Caki2 (cell line): ENCODE data around the gene PARD3. TPM values are rescaled to one million over a fixed set of nuclear protein-coding genes. Genes with fewer than 3 reads are reported as not detected.
"Not testable (repeated sequence)": the region's sequence is repeated elsewhere in the genome, so short reads cannot be mapped to it uniquely, and the experiment has no call there.

Source experiments
- DNase-seq: peaks from one replicate; pipeline ENCODE4 v3.0.0-alpha.2; 2015; ENCODE audit warnings: low read depth
- in situ Hi-C: cut with HindIII; loops from 2 replicates; pipeline ENCODE4 v1.10.0; 2016; ENCODE audit warnings: low sequenced_read_pairs, low pct_unique_long_range_greater_than_20kb, mixed read lengths
- total RNA-seq: library from RNA; depleted of rRNA; stranded (reverse); fragments of >200 nt; shearing (Covaris generic); gene quantifications from 2 replicates; pipeline ENCODE4 v1.2.3, GENCODE V29; 2014; ENCODE audit warnings: low replicate concordance; rRNA removed

Gene PARD3
- 237 and 254 TPM in 2 replicates for total RNA-seq

GRCh38 chr10:34815185-34816084 is at the start of gene PARD3:
Gene PARD3 (minus strand): TSS chr10:34815296. CDS start chr10:34814995, 301 bp downstream.
- DNase-seq = peak; percentile 60
- in situ Hi-C loops = no loop called here

GRCh38 chr10:34864149-34865067 is 49.3 kb upstream of the PARD3 start:
- in situ Hi-C loops = no loop called here
- no peak for DNase-seq

GRCh38 chr10:34862892-34863291 is 47.8 kb upstream of the PARD3 start:
- in situ Hi-C loops = no loop called here
- DNase-seq = no peak

GRCh38 chr10:34861293-34862021 is 46.4 kb upstream of the PARD3 start:
- in situ Hi-C loops = no loop called here

GRCh38 chr10:34859170-34859569 is 44.1 kb upstream of the PARD3 start:
- DNase-seq = no peak
- in situ Hi-C loops = no loop called here

More at GRCh38 chr10:34861293-34862021, 46.4 kb upstream of the PARD3 start:
- DNase-seq = no peak

- DNase-seq = no peak
- in situ Hi-C loops = no loop called here
Observed at GRCh38 chr10:34858003-34858402, 42.9 kb upstream of the PARD3 start.

- in situ Hi-C loops = no loop called here
- no peak for DNase-seq
Observed at GRCh38 chr10:34854147-34854601, 39.1 kb upstream of the PARD3 start.

GRCh38 chr10:34853357-34853756 is 38.3 kb upstream of the PARD3 start:
- in situ Hi-C loops = no loop called here

GRCh38 chr10:34850558-34850957 is 35.5 kb upstream of the PARD3 start:
- in situ Hi-C loops = no loop called here
- DNase-seq = no peak

More at GRCh38 chr10:34853357-34853756, 38.3 kb upstream of the PARD3 start:
- DNase-seq = no peak

- DNase-seq = no peak
- in situ Hi-C loops = no loop called here
Observed at GRCh38 chr10:34850036-34850435, 34.9 kb upstream of the PARD3 start.

GRCh38 chr10:34845070-34845469 is 30.0 kb upstream of the PARD3 start:
- in situ Hi-C loops = no loop called here
- DNase-seq = no peak

GRCh38 chr10:34844448-34844847 is 29.4 kb upstream of the PARD3 start:
- DNase-seq = no peak

GRCh38 chr10:34843470-34843869 is 28.4 kb upstream of the PARD3 start:
- DNase-seq, in situ Hi-C loops: not testable (repeated sequence)

More at GRCh38 chr10:34844448-34844847, 29.4 kb upstream of the PARD3 start:
- in situ Hi-C loops = no loop called here

- in situ Hi-C loops = no loop called here
- no peak for DNase-seq
Observed at GRCh38 chr10:34838366-34838900, 23.3 kb upstream of the PARD3 start.

- peak; percentile 31 for DNase-seq
- in situ Hi-C loops = no loop called here
Observed at GRCh38 chr10:34835908-34836508, 20.9 kb upstream of the PARD3 start.

GRCh38 chr10:34834274-34834673 is 19.2 kb upstream of the PARD3 start:
- DNase-seq = no peak
- in situ Hi-C loops = no loop called here

GRCh38 chr10:34830217-34830822 is 15.2 kb upstream of the PARD3 start:
- no peak for DNase-seq
- in situ Hi-C loops = no loop called here
